ENCODE data around the gene PSD2. TPM values are rescaled to one million over a fixed set of nuclear protein-coding genes. Genes with fewer than 3 reads are reported as not detected.
"Not testable (repeated sequence)": the region's sequence is repeated elsewhere in the genome, so short reads cannot be mapped to it uniquely, and the experiment has no call there.

PSD2 gene
- total RNA-seq, 1 donor from 2014 or later: not detected

DNA sequence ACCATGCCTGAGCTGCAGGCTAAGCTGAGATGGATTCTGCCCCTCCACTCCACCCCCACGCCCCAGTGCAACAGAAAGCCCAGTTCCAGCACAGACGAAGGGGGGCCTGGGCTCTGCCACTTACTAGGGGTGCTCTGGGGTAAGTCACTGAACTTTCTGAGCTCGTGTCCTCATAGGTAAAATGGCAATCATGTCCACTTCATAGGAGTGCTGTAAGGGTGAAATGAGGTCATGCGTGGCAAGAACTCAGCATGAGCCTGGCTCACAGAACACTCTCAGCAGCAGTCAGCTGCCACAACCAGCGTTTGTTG is 8.4 kb upstream of the PSD2 start:
- DNase-seq (ENCODE audit: missing footprints) (no peak), ATAC-seq (no peak)
- intact Hi-C loops (cut with DNase I): loop anchor here (1.0 to 5.0 kb wide), 5 partner anchors 57 to 370 kb away; no protein-coding TSS in a partner anchor

DNA sequence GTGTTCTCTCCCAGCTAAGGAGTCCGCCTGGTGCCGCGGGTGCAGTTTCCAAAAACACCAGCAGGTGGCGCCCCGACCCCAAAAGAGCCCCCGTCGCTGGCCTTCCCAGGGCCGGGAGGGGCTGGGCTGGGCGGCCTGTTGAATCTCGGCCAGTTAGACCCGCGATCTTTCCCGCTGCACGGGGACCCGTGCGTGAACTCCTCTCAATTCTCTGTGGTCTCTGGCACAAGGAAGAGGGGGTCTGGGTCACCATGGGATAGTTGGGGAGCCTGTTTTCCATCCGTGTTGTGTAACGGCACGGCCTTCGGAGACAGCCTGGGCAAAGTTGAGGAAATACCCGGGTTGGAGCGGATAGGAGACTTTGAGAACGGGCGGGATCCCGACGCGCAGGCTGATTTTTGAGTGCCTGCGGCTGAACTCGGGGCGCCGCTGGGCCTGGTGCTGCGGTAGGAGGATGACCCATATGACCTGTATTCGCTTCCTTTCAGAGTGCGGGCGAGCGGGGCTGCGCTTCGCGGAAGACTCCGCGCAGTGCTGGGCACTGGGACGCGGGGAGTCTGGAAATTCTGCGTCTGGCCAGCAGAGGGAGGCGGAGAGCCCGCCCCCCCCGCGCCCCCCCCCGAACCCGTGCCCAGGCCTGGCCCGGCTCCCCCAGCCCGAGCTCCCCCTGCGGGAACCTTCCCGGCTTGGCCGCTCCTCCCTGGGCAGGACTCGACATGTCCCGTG is 7.9 kb upstream of the PSD2 start:
- DNase-seq (ENCODE audit: missing footprints) (peak; percentile 91), ATAC-seq (peak; percentile 90)
- intact Hi-C loops (cut with DNase I): loop anchor here (1.0 to 5.0 kb wide), 5 partner anchors 57 to 370 kb away; no protein-coding TSS in a partner anchor

DNA sequence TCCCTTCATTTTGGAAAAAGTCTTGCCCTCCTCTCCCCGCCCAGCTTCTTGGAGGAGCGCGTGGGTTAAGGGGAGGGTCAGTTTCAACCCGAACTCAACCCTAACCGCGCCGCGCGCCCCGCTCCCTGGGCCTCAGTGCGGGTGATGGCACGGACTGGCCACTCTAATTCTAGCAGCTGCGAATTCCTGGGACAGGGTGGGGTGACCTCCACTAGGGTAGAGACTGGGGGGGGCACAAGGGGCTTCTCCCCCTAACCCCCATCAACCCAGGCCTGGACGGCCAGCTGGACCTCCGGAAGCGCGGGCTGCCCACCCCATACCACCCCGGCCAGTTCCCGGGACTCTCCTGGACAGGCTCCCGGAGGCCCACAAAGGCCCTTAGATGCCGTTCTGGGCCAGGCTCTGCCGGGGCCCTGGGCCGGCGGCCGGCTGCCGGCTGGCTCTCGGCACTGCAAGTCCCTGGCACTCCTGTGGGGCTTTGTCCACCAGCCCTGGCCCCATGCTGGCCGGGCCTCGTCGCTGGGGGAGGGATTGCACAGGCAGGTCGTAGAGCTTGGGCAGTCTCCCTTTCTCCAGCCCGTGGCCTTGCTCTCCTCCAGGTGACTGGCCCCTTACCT is 7.2 kb upstream of the PSD2 start:
- peak; percentile 43 for ATAC-seq
- DNase-seq (ENCODE audit: missing footprints): no peak
- intact Hi-C loops (cut with DNase I): loop anchor here (5.0 kb wide), 1 partner anchor 354 kb away; no protein-coding TSS in a partner anchor

DNA sequence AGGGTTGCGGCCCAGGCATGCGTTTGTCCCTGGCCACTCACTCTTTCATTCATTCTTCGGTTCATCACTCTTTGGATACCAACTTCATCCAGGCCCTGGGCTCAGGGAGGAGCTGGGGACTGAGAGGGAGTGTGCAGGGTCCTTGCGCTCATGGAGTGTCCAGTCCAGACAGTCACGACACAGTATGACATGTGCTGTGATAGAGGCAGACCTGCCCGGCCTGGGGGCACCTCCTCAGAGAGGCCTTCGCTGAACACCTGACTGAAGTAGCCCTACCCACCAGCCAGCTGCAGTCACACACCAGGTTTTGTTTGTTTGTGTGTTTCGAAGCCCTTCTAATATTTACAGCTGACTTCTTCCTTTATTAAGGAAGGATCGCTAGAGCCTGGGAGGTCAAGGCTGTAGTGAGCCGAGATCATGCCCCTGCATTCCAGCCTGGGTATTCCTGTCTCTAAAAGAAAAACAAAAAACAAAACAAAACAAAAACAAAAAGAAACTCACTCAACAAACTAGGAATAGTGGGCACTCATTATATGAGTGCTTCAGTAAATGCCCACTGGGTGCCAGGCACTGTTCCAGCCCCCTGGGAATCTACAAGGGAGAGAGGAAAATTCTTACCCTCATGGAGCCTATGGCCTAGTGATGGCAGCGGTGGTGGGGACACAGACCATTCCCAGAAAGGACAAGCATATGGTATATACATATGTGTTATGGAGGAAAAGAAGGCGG is 6.3 kb upstream of the PSD2 start:
- intact Hi-C loops (cut with DNase I): loop anchor here (5.0 kb wide), 1 partner anchor 353 kb away; no protein-coding TSS in a partner anchor
- DNase-seq (ENCODE audit: missing footprints) (no peak), ATAC-seq (no peak)

DNA sequence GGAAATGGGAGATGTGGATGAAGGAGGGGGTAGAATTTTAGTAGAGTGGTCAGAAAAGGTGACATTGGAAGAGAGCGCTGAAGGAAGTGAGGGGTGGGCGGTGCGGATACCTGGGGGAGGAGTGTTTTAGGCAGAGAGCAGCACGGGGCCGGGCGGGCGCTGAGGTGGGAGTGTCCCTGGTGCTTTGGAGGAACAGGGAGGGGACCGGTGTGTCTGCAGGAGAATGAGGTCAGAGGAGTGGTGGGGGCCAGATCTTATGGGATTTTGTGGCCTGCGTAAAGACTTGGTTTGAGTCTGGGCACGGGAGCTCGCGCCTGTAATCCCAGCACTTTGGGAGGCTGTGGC is 5.8 kb upstream of the PSD2 start:
- DNase-seq (ENCODE audit: missing footprints) (no peak), ATAC-seq (no peak)
- intact Hi-C loops (cut with DNase I): loop anchor here (5.0 kb wide), 1 partner anchor 352 kb away; no protein-coding TSS in a partner anchor

DNA sequence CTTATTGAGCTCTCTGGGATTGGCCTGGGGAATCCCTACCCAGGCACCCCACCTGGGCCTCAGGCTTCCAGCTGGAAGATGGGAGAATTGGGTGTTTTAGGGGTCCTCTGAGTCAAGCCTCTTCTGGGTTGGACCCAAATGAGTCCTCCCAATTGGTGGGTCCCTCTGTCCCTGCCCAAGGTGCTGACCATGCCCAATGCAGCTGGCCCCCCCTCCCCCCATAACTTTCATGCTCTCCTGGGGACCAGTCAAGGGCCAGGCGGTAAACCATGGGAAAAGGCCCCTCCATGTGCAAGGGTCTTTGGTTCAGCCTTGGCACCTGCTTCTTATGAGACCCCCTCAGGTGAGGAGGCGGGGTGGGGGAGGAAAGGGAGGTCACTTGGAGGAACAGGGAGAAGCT is 3.4 kb upstream of the PSD2 start:
- ATAC-seq (no peak), DNase-seq (ENCODE audit: missing footprints) (no peak)
- intact Hi-C loops (cut with DNase I): no loop called here

DNA sequence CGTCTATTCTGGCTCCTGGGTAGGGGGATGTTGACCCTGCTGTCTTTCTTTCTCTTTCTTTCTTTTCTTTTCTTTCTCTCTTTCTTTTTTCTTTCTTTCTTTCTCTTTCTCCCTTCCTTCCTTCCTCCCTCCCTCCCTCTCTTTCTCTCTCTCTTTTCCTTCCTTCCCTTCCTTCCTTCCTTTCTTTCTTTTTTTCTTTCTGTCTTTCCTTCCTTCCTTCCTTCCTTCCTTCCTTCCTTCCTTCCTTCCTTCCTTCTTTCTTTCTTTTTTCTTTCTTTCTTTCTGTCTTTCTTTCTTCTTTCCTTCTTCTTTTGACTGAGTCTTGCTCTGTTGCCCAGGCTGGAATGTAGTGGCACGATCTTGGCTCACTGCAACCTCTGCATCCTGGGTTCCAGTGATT is 3.0 kb upstream of the PSD2 start:
- ATAC-seq: not testable (repeated sequence)

DNA sequence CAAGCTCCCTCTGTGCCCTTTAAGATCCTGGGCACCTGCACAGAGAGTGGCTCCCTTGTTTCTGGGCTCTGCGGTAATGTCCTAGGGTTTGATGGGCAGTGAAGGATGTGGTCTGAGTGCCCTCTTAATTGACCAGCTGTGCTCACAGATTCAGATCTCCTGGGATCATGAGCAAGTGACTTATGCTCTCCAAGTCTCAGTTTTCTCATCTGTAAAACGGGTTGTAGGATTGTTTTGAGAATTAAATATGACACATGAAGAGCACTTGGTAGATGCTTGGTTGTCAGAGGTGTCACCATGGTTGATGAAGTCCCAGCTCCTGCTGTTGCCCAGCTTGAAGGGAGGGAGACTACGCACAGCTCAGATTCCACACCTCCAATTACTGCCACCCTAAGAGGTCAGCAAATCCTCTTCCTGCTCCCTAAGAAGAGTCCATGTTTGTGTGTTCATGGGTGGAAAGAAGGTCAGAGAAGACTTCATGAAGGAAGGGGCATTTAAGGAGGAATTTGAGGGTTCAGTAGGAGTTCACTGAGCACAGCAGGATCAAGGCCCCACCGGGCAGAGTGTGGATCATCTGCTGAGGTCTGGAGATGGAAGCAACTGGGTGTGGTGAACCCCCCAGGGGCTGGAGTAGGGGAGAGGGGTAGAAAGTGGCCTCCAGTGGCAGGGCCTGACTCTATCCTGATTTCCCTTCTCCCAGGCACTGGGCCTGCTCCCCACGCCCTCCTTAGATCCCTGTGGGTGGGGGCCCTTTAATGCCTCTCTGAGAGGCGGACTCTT is 1.4 kb upstream of the PSD2 start:
- intact Hi-C loops (cut with DNase I): no loop called here
- DNase-seq (ENCODE audit: missing footprints) (no peak), ATAC-seq (no peak)

More for the DNA sequence above, 3.0 kb upstream of the PSD2 start:
- intact Hi-C loops (cut with DNase I); DNase-seq (ENCODE audit: missing footprints): not testable (repeated sequence)

DNA sequence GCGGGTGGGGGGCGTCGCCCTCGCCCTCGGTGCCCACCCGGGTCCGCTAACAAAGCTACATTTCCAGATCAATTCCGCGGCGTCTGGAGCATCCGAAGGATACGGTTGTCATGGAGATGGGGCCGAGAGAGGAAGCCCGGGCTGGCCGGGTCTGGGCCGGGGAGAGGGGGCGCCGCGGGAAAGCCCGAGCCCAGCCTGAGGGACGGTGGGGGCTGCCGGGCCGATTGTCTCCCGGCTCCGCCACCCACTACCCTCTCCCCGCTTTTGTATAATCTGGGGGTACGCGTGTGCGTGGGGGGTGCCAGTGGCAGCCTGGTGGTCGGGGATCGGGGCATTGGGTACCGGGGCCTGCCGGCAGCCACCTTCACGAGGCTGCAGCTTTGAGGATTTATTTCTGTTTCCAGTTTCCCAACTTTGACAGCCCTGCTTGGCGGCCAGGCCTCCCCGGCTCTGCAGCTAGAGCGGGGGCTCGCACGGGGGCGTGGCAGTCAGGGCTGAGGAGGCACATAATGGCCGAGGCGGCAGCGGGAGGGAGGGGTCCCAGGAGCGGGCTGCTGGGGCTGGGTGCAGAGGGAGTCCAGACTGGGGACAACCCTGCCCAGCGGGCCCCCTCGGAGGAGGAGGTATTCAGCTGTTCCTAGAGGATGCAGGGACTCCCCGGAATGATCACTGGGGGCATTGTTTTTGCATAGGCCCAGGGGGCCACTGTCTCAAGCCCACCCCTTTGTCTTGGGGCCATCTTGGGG is 626 bp downstream of the PSD2 start:
- DNase-seq (ENCODE audit: missing footprints): no peak
- intact Hi-C loops (cut with DNase I): no loop called here

DNA sequence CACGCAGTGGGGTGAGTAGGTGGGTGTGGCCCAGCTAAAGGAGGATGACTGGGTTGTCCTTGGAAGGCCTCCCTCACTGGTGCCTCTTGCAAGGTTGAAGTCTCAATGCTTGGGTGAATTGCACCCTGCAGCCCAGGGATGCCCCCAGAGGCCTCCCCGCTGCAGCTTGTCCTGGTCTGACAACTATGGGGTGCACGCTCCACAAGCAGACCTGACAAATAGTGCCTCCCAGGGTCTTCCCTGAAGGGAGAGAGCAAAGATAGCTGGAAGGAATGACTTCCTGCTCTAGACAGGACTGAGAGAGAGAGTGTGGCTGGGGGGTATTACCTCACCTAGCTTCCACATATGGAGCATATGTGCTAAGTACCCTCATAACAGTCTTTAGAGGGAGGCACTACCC is 1.7 kb downstream of the PSD2 start:
- intact Hi-C loops (cut with DNase I): no loop called here
- ATAC-seq (no peak), DNase-seq (ENCODE audit: missing footprints) (no peak)

More for the DNA sequence above, 626 bp downstream of the PSD2 start:
- ATAC-seq: no peak

DNA sequence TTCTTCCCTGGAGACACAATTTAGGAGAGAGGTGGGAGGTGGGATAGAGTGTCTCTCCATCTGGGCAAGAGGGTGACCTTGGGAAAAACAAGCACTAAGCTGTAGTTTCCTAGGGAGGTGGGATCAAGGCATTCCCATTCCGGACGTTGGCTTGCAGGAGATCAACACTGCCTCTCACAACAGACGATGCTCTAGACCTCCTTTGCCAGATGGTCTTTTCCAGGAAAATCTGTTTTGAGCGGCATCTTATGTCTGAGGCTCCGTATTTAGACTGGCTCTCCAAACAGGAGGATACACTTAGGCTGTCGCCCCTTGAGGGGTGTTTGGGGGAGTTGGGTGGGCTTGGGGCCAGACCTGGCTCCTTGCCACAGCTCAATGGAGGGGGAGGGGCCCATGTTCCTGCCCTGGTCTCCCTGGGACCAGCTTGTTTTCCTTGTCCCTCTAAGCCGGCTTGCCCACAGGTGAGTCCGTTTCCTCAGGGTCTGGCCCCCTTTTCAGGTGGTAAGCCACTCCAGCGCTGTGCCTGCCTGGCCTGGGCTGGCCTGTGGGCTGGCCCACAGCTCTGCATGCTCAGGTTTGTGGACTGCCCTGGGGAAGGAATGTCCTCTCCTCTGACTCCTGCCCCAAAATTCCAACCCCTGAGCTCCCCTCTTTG is 2.4 kb downstream of the PSD2 start:
- intact Hi-C loops (cut with DNase I): no loop called here
- ATAC-seq (no peak), DNase-seq (ENCODE audit: missing footprints) (no peak)

DNA sequence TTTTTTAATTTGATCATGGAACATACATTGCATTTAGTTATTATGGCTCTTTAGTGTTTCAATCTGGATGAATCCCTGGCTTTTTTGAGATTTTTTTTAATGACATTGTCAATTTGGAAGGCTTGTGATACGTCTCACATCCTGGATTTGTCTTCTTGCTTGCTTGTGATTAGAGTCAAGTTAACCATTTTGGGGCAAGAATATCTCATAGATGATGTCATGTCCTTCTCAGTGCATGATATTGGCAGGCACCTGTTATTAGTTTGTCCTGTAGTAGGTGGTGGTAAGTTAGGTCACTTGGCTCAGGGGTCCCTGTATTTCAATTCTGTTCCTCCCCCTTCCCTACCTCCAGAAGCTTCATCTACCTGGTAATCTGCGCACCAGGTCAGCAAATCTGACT is 3.3 kb downstream of the PSD2 start:
- intact Hi-C loops (cut with DNase I): no loop called here
- DNase-seq (ENCODE audit: missing footprints) (no peak), ATAC-seq (no peak)

DNA sequence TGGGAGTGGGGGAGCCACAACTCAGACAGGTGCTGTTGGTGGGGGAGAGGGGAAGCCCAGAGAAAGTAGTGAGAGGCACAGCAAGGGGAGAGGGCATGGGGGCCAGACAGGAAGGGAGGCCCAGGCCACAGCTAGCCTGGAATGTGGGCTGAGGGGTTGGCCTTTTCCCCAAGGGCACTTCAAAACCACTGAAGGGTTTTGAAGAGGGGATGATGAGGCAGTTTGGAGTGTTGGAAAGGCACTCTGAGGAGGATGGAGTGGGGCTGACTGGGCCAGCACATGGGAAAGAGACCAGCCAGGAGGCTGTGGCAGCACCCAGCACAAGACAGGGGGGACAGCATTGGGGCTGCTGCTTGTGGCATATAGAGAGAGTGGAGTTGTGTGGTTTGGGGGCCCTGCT is 3.8 kb downstream of the PSD2 start:
- no peak for ATAC-seq
- intact Hi-C loops (cut with DNase I): no loop called here
- no peak for DNase-seq (ENCODE audit: missing footprints)

DNA sequence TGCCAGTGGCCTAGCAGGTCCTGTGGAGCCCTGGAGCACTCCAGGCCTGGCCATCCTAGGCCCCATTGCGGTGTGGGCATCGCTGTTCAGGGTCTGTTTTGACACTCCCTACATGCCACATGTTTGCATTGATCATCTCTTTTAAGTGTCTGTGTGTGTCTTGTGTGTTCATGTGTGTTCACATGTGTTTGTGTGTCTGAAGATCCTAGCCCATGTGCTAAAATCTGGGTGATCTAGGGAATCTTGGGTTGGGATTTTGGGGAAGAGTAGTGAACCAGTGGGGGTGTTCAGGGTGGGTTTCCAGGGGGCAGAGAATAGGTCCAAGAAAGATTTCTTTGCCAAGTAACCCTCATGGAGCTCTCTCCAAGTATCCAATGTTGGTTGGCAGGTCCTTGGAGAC is 8.4 kb downstream of the PSD2 start:
- intact Hi-C loops (cut with DNase I): no loop called here
- ATAC-seq: no peak
- DNase-seq (ENCODE audit: missing footprints): no peak

DNA sequence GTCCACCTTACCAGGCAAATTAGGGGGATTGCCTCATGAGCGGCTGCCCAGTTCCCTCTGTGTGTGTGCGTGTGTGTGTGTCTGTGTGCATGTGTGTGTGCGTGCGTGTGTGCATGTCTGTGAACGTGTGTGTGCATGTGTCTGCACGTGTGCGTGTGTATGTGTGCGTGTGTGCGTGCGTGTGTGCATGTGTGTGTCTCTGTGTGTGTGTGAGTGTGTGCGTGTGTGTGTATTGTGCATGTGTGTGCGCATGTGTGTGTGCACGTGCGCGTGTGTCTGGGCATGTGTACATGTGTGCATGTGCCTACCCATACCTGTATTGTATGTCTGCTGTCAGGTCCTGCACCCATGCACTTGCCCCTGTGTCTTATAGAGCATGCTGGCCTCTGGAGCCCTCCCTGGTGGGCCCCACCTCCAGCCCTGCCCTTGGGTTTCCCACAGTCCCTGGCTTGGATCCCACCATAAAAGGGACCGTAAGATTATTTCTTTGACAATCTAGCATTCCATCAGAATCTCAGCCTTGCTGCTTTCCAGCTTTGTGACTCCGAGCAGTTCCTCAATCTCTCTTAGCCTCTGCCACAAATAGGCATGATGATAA is 9.3 kb downstream of the PSD2 start:
- no peak for ATAC-seq
- intact Hi-C loops (cut with DNase I): no loop called here
- no peak for DNase-seq (ENCODE audit: missing footprints)

DNA sequence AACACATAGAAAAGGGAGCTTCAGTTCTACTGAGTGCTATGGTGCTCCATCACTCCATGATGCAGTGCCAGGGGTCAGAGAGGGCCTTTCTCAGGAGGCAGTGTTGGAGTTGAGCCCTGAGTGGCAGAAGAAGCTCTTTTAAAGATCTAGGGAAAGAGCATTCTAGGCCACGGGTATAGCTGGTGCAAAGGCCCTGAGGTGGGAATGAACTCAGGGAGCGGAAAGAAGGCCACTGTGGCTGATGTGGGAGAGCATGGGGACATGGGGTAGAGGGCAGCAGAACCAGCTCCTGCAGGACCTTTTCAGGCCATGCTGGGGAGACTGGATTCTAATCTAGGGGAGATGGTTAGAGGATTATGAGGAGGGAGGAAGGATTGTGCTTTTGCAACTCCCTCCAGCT is 9.9 kb downstream of the PSD2 start:
- no peak for ATAC-seq
- no peak for DNase-seq (ENCODE audit: missing footprints)
- intact Hi-C loops (cut with DNase I): no loop called here

DNA sequence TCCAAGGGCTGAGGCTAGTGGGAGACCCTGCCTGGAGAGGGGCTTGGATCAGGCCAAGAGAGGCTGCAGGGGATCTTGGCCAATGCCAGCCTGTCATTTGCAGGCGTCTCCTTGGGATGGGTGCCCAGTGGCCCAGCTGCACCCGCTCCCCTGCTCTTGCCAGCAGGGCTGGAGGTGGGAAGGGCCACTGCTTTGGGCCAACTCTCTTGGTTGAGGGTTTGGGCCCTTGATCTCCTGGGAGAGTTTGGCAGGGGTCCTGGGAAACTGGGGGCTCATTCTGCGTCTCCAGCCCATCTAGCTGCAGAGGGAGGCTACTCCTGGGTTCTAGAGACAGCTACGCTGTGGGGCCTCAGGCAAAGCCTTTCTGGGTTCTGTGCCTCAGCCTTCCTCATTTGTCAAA is 10.5 kb downstream of the PSD2 start:
- DNase-seq (ENCODE audit: missing footprints): no peak
- no peak for ATAC-seq
- intact Hi-C loops (cut with DNase I): no loop called here
